Measurements from ENCODE around the gene CBX3.
"Not testable (repeated sequence)": the region's sequence is repeated elsewhere in the genome, so short reads cannot be mapped to it uniquely, and the experiment has no call there.

The CBX3 gene

GRCh38 chr7:26188206-26188956, 13.2 kb upstream of the CBX3 start:
- DNase-seq (ENCODE audit: low read depth in 2 of 2) = no peak

GRCh38 chr7:26188957-26189541, 12.5 kb upstream of the CBX3 start:
- DNase-seq (ENCODE audit: low read depth in 2 of 2) = no peak

GRCh38 chr7:26189697-26190096, 11.8 kb upstream of the CBX3 start:
- DNase-seq (ENCODE audit: low read depth in 2 of 2) = no peak

DNA sequence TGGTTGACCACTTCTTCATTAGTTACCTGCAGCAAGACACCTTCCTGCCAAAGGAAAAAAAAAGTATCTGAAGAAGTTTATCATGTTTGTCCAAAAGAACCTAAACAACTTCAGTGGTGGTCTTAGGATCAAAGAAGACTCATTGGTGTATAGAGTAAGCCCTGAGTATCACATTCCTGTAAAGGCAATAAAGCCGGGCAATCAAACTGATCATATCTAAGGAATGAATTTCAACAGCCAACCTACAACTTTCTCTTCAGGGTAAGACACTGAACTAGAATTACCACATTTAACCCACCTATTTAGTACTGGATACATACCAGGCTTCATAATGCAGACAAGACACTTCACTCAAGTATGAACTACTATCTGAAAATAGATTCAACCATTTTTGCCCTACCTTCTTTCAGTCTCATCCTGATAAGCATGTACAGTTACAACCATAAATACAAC, 11.1 kb upstream of the CBX3 start:
- DNase-seq (ENCODE audit: low read depth in 2 of 2) = no peak

DNA sequence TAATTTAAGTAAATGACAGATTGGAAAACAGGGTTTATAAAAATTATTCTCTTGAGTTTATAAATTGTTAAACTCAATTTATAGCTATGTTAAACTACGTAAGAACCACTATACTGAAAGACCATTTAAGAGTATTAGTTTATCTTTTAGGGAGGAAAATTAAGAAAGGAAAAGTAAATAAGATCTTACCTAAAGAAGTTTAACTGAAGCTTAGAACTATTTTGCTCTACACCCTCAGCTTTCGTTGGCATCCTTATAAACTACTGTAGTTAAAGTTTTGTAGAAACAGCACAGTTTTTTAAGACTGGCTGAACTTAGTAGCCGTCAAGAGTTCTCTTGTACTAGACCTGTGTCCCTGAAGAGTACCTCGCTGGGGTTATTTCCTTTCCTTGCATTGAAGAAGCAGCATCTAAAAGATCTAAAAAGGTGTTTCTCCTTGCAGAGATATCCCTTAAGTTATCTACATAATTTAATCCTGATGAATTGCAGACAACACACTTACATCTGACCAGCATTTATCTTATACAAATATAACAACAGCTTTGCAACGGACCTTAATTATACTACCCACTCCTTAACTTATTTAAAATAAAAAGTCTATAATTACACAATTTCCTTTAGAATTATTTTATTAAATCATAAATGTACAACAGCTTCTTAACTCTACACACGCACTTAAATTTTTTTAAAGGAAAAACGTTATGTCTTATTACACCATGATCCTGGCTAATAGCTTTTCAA, 10.1 kb upstream of the CBX3 start:
- no peak for DNase-seq (ENCODE audit: low read depth in 2 of 2)

- DNase-seq (ENCODE audit: low read depth in 2 of 2) = no peak
Observed at GRCh38 chr7:26191974-26192479, 9.5 kb upstream of the CBX3 start.

DNA sequence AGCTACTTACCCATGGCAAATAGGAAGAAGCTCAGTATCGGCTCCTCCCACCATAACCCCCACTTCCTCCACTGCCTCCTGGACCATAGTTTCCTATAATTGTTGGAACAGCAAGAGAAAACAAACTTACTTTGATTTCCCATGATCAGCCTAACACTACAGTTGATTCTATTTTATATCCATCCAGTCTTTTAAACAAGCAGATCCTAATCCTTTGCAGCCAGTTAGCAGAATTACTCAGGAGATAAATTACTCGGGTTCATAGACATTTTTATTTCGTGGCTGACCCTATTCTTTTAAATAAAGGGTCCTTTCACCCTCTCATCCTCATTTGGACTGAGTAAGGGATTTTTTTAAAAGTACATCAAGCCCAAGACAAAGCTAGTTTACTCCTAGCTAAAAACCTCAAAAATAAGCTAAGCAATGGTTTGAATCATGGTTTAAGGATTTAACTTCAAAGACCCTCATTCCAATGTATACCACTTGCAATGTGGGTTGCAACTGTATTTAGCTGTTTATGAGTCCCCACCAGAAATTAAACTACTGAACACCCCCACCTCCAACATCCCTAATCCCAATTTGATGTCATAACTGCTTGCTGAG, 9.0 kb upstream of the CBX3 start:
- no peak for DNase-seq (ENCODE audit: low read depth in 2 of 2)

DNA sequence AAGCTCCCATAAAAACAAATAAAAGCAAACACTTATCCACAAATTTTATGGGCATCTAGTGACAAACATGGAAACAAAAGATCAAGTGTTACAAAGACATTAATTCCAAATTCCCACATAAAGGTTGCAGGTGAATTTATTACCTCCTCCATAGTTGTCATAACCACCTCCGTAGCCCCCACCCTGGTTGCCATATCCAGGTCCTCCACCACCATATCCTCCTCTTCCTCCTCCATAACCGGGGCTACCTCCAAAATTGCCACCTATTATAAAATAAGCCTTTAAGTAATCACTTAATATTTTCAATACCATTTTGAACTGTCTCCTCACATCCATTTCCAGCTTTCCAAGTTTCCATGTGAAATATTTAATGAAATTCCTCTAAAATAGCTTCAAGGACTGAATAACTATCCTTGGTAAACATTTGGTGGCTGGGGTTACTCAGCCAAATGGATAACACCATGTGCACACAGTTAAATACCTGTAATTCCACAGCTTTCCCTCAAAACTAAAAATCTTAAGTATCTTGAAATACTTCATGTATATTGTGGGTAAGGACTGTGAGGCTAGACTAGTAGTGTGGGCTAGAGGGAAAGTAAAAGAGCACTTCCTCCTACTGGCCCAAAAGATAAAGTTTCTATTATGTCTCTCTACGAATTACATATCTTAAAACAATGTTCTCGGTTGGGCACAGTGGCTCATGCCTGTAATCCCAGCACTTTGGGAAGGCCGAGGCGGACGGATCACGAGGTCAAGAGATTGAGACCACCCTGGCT, 7.9 kb upstream of the CBX3 start:
- DNase-seq (ENCODE audit: low read depth in 2 of 2) = no peak

DNA sequence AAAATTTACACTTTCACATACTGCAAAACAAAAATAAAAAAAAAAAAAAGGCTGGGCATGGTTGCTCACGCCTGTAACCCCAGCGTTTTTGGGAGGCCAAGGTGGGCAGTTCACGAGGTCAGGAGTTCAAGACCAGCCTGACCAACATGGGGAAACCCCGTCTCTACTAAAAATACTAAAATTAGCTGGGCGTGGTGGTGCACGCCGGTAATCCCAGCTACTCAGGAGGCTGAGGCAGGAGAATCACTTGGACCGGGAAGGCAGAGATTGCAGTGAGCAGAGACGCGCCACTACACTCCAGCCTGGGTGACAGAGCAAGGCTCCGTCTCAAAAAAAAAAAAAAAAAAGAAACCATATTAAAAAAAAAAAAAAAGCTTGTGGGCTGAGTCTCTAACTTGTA, 6.8 kb upstream of the CBX3 start:
- DNase-seq (ENCODE audit: low read depth in 2 of 2) = not testable (repeated sequence)

- DNase-seq (ENCODE audit: low read depth in 2 of 2) = no peak
Observed at GRCh38 chr7:26195182-26195581, 6.4 kb upstream of the CBX3 start.

DNA sequence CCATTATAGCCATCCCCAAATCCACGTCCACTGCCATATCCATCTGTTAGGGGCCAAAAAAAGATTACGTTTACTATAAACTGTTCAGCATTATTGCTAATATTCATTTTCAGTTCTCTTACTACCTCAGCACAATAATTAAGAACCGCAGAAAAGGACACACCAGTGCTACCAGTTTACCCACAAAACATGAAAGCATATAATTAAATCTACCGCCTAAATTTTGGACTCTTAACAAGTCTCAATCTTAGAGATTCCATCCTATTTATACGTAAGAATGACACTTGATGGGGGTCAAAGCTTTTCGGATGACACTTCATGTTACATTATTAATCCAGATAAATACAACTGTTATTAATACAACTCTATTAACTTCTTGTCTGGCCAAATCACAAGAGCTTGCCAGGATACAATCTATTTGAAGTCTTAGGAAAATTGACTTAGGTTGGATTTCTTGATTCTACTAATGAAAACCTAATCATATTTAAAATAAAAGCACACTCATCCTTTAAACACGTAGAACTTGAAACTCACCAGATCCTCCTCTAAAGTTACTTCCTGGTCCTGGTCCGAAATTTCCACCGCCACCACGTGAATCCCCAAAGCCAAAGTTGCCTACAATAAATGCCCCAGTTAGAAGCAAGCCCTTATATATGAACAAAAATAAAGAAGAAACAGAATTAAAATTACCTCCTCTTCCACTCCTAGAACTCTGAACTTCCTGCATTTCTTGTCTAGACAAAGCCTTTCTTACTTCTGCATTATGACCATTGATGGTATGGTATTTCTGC, 5.5 kb upstream of the CBX3 start:
- no peak for DNase-seq (ENCODE audit: low read depth in 2 of 2)

- no peak for DNase-seq (ENCODE audit: low read depth in 2 of 2)
Observed at GRCh38 chr7:26197153-26198115, 4.1 kb upstream of the CBX3 start.

- no peak for DNase-seq (ENCODE audit: low read depth in 2 of 2)
Observed at GRCh38 chr7:26198133-26198780, 3.3 kb upstream of the CBX3 start.

DNA sequence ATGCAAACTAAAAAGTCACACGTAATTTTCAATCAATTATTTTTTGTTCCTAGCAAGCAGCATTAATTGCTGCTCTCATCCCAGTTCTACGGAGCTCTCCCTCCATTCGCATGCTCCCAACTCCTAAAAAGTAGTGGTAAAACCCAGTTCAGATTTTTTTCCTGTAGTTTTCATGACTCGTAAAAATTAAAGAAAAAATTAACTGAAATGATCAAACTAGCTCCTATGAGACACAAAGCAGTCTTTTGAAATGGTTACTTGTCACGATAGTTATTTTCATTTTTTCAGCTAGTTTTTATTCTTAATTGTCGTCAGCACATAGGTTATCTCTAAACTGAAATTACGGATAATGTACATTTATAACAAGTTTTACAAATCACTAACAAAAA, 2.8 kb upstream of the CBX3 start:
- no peak for DNase-seq (ENCODE audit: low read depth in 2 of 2)

DNA sequence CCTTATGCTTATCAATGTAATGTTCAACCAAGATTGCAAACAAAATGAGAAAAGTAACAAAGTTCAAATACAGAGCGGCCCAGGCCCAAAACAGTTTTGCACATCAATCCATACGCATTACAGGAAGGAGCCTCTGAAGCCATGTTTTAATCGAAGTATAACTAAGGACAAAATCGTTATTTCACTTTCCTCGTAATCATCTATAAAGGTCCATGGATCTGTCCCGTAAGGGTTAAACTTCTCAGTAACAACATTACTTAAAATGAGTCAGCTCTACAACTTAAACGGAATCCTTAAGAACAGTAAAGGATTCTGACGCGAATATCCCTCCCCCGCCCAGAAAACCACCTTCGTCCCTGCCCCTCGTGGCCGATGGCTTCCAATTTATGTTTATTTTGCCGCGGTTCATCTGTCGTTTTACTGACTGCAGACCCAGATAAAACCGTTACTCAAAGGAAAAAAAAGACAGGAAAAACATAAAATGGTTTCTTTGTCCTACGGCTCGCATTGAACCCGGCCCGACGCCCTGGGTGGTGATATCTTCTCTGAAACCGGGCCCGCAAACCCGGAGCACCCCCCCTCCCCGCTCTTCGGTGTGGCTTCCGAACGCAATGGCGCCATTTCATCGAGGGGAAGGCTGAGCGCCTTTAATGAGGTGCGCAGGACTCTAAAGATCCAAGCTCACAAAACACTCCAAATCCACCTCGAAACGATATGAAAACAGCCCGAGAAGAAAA, 2.1 kb upstream of the CBX3 start:
- DNase-seq (ENCODE audit: low read depth in 2 of 2) = peak; percentile 43 to 54

DNA sequence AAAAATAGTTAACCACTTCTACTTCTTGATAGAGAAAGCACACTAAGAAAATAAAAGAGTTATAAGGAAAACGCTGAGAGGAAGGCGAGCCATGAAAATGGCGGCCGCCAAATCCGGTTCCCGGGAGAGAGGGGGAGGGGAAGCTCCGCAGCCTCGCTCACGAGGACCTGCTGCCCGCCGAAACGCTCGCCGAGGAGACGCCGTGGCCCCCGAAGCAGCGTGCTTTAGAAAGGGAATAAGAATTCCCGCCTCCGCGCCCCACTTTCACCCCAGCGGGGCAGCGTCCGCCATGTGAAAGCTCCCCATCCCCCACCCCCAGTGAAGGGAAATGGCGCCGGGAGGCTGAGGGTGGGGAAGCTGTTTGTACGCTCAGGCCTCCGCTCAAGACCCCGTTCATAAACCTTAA, 1.5 kb upstream of the CBX3 start:
- DNase-seq (ENCODE audit: low read depth in 2 of 2) = peak; percentile 52 to 64

- peak; percentile 96 for DNase-seq (ENCODE audit: low read depth in 2 of 2)
Observed at GRCh38 chr7:26200444-26201246, 900 bp upstream of the CBX3 start, which contains the start of gene HNRNPA2B1. TSS of gene HNRNPA2B1 (minus strand) at chr7:26200746. CDS start at chr7:26200577, 169 bp downstream.
